ENCODE data around the gene CCDC88C. TPM values are rescaled to one million over a fixed set of nuclear protein-coding genes. Genes with fewer than 3 reads are reported as not detected.
A peak's percentile ranks its signal among the peaks of the same experiment; 100 is the strongest.

CCDC88C gene
- total and polyA plus RNA-seq, 2 experiments from 2014 or later, result 23.6 to 60.7 TPM

GRCh38 chr14:91396959-91397815, 20.4 kb downstream of the CCDC88C start:
- peak overlapping the region; percentile 27; the same call in 2 of the 3 replicates for H3K4me3 Mint-ChIP-seq
- ATAC-seq (peak; percentile 25), DNase-seq (ENCODE audit: low spot score) (peak; percentile 72)
- H3K4me2 ChIP-seq, result peak overlapping the region; percentile 53
- H4K20me1 ChIP-seq (replicated peaks; ENCODE audit: insufficient read depth), result peaks cover 4% of the 10 kb centered on the region
- peaks cover 16% of the 10 kb centered on the region for H3K27me3 Mint-ChIP-seq (ENCODE audit: insufficient read depth, low read depth, poor library complexity)
- no peak overlapping the region for H2AFZ ChIP-seq
- no peaks in the 10 kb centered on the region for H3K36me3 ChIP-seq (ENCODE audit: insufficient read depth)
- no peaks in the 10 kb centered on the region for H3K27me3 ChIP-seq (ENCODE audit: insufficient read depth)
- H3K9me3 Mint-ChIP-seq, result no peaks in the 10 kb centered on the region
- peaks cover 82% of the 10 kb centered on the region for H3K4me1 ChIP-seq (ENCODE audit: insufficient read depth)
- H3K27ac Mint-ChIP-seq, result peak overlapping the region; percentile 91
- peak overlapping the region; percentile 30; the same call in 1 of the 2 replicates for H3K4me3 ChIP-seq
- H3K9me2 ChIP-seq (ENCODE audit: insufficient read depth), result no peaks in the 10 kb centered on the region
- peaks cover 79% of the 10 kb centered on the region for H3K4me1 Mint-ChIP-seq
- H3F3A ChIP-seq (replicated peaks; ENCODE audit: low read depth), result peaks cover 7% of the 10 kb centered on the region
- H3K79me2 ChIP-seq (replicated peaks; ENCODE audit: insufficient read depth), result peaks cover 98% of the 10 kb centered on the region
- H3K27ac ChIP-seq (ENCODE audit: low read depth), result peak overlapping the region; percentile 80
- H3K36me3 Mint-ChIP-seq (ENCODE audit: low read depth), result peaks cover 3% of the 10 kb centered on the region; the same call in 2 of the 3 replicates
- no peak for TF ChIP-seq NANOG (IDR thresholded peaks at IDR 0.05; ENCODE audit: borderline replicate concordance)
- TF ChIP-seq CREB1 (CRISPR knock-in tag; IDR thresholded peaks at IDR 0.05; ENCODE audit: low read depth), result no peak
- TF ChIP-seq, protein P1, sequence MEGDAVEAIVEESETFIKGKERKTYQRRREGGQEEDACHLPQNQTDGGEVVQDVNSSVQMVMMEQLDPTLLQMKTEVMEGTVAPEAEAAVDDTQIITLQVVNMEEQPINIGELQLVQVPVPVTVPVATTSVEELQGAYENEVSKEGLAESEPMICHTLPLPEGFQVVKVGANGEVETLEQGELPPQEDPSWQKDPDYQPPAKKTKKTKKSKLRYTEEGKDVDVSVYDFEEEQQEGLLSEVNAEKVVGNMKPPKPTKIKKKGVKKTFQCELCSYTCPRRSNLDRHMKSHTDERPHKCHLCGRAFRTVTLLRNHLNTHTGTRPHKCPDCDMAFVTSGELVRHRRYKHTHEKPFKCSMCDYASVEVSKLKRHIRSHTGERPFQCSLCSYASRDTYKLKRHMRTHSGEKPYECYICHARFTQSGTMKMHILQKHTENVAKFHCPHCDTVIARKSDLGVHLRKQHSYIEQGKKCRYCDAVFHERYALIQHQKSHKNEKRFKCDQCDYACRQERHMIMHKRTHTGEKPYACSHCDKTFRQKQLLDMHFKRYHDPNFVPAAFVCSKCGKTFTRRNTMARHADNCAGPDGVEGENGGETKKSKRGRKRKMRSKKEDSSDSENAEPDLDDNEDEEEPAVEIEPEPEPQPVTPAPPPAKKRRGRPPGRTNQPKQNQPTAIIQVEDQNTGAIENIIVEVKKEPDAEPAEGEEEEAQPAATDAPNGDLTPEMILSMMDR (conservative IDR thresholded peaks at IDR 0.05; ENCODE audit: low read depth in 2 of 2), result no peak
- TF ChIP-seq STAT1 (IDR thresholded peaks at IDR 0.05; ENCODE audit: unreplicated experiment), result no peak
- no peak for TF ChIP-seq EZH2 (IDR thresholded peaks at IDR 0.05; ENCODE audit: low read depth, unreplicated experiment)
- no peak for TF ChIP-seq JUNB (IDR thresholded peaks at IDR 0.05; ENCODE audit: unreplicated experiment)
- no peak for TF ChIP-seq POLR2AphosphoS5 (IDR thresholded peaks at IDR 0.05; ENCODE audit: low read depth)
- no peak for TF ChIP-seq ZNF331 (CRISPR knock-in tag; IDR thresholded peaks at IDR 0.05; ENCODE audit: low read depth)
- TF ChIP-seq ZNF114 (CRISPR knock-in tag; IDR thresholded peaks at IDR 0.05), result no peak
- TF ChIP-seq, protein P2, sequence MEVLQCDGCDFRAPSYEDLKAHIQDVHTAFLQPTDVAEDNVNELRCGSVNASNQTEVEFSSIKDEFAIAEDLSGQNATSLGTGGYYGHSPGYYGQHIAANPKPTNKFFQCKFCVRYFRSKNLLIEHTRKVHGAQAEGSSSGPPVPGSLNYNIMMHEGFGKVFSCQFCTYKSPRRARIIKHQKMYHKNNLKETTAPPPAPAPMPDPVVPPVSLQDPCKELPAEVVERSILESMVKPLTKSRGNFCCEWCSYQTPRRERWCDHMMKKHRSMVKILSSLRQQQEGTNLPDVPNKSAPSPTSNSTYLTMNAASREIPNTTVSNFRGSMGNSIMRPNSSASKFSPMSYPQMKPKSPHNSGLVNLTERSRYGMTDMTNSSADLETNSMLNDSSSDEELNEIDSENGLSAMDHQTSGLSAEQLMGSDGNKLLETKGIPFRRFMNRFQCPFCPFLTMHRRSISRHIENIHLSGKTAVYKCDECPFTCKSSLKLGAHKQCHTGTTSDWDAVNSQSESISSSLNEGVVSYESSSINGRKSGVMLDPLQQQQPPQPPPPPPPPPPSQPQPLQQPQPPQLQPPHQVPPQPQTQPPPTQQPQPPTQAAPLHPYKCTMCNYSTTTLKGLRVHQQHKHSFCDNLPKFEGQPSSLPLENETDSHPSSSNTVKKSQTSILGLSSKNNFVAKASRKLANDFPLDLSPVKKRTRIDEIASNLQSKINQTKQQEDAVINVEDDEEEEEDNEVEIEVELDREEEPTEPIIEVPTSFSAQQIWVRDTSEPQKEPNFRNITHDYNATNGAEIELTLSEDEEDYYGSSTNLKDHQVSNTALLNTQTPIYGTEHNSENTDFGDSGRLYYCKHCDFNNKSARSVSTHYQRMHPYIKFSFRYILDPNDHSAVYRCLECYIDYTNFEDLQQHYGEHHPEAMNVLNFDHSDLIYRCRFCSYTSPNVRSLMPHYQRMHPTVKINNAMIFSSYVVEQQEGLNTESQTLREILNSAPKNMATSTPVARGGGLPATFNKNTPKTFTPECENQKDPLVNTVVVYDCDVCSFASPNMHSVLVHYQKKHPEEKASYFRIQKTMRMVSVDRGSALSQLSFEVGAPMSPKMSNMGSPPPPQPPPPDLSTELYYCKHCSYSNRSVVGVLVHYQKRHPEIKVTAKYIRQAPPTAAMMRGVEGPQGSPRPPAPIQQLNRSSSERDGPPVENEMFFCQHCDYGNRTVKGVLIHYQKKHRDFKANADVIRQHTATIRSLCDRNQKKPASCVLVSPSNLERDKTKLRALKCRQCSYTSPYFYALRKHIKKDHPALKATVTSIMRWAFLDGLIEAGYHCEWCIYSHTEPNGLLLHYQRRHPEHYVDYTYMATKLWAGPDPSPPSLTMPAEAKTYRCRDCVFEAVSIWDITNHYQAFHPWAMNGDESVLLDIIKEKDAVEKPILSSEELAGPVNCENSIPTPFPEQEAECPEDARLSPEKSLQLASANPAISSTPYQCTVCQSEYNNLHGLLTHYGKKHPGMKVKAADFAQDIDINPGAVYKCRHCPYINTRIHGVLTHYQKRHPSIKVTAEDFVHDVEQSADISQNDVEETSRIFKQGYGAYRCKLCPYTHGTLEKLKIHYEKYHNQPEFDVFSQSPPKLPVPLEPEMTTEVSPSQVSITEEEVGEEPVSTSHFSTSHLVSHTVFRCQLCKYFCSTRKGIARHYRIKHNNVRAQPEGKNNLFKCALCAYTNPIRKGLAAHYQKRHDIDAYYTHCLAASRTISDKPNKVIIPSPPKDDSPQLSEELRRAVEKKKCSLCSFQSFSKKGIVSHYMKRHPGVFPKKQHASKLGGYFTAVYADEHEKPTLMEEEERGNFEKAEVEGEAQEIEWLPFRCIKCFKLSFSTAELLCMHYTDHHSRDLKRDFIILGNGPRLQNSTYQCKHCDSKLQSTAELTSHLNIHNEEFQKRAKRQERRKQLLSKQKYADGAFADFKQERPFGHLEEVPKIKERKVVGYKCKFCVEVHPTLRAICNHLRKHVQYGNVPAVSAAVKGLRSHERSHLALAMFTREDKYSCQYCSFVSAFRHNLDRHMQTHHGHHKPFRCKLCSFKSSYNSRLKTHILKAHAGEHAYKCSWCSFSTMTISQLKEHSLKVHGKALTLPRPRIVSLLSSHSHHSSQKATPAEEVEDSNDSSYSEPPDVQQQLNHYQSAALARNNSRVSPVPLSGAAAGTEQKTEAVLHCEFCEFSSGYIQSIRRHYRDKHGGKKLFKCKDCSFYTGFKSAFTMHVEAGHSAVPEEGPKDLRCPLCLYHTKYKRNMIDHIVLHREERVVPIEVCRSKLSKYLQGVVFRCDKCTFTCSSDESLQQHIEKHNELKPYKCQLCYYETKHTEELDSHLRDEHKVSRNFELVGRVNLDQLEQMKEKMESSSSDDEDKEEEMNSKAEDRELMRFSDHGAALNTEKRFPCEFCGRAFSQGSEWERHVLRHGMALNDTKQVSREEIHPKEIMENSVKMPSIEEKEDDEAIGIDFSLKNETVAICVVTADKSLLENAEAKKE (CRISPR knock-in tag; IDR thresholded peaks at IDR 0.05), result no peak
- TF ChIP-seq, protein P3, sequence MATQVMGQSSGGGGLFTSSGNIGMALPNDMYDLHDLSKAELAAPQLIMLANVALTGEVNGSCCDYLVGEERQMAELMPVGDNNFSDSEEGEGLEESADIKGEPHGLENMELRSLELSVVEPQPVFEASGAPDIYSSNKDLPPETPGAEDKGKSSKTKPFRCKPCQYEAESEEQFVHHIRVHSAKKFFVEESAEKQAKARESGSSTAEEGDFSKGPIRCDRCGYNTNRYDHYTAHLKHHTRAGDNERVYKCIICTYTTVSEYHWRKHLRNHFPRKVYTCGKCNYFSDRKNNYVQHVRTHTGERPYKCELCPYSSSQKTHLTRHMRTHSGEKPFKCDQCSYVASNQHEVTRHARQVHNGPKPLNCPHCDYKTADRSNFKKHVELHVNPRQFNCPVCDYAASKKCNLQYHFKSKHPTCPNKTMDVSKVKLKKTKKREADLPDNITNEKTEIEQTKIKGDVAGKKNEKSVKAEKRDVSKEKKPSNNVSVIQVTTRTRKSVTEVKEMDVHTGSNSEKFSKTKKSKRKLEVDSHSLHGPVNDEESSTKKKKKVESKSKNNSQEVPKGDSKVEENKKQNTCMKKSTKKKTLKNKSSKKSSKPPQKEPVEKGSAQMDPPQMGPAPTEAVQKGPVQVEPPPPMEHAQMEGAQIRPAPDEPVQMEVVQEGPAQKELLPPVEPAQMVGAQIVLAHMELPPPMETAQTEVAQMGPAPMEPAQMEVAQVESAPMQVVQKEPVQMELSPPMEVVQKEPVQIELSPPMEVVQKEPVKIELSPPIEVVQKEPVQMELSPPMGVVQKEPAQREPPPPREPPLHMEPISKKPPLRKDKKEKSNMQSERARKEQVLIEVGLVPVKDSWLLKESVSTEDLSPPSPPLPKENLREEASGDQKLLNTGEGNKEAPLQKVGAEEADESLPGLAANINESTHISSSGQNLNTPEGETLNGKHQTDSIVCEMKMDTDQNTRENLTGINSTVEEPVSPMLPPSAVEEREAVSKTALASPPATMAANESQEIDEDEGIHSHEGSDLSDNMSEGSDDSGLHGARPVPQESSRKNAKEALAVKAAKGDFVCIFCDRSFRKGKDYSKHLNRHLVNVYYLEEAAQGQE (IDR thresholded peaks at IDR 0.05; ENCODE audit: unreplicated experiment), result no peak
- no peak for TF ChIP-seq ETS1 (IDR thresholded peaks at IDR 0.05)
- TF ChIP-seq EZH2phosphoT487 (IDR thresholded peaks at IDR 0.05; ENCODE audit: unreplicated experiment), result no peak
